AG09309 (cell line): ENCODE results near the gene INPP5A.

Experiments used
- DNase-seq: peaks from one replicate; pipeline ENCODE4 v3.0.0-alpha.2; 2010; ENCODE audit warnings: low read depth
- H3K4me3 ChIP-seq: 2 replicates; pipeline ENCODE4 v1.5.1; 2011; ENCODE audit warnings: mild to moderate bottlenecking, low read depth, low read length, moderate library complexity; ENCODE audit not compliant: control insufficient read depth
- TF ChIP-seq, protein P1 (sequence below): IDR thresholded peaks from 2 replicates; pipeline ENCODE4 v1.5.1; 2011; ENCODE audit warnings: mild to moderate bottlenecking, low read depth, low read length, inconsistent platforms; ENCODE audit not compliant: insufficient read depth, control insufficient read depth; ENCODE audit errors: missing control alignments

Gene INPP5A

DNA sequence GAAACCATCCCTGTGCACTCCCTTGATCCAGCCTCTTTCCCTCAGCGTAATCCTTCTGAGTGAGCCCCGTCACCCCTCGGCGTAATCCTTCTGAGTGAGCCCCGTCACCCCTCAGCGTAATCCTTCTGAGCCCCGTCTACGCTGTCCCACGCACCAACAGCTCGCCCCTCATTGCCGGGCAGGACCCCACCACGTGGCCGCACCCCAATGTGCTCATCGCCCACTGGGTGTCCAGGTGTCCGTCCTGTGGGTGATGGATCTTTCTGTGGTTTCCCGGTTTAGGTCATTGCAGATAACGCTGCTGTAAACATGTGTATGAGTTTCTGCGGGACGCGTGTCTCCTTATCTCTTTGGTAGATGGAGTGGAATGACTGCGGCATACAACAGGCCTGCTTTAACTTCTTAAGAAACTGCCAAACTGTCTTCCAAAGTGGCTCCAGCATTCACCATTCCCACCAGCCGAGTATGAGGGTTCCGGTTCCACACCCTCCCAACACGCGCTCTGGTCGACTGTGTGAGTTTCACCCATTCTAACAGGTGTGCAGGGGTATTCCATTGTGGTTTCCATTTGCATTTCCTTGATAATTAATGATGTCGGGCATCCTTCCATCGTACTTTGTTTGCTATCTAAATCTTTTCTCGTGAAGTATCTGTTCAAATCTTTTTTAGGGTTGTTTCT is 290.4 kb downstream of the INPP5A start:
- DNase-seq = no peak
- H3K4me3 ChIP-seq = no peak overlapping the region
- TF ChIP-seq, protein P1, sequence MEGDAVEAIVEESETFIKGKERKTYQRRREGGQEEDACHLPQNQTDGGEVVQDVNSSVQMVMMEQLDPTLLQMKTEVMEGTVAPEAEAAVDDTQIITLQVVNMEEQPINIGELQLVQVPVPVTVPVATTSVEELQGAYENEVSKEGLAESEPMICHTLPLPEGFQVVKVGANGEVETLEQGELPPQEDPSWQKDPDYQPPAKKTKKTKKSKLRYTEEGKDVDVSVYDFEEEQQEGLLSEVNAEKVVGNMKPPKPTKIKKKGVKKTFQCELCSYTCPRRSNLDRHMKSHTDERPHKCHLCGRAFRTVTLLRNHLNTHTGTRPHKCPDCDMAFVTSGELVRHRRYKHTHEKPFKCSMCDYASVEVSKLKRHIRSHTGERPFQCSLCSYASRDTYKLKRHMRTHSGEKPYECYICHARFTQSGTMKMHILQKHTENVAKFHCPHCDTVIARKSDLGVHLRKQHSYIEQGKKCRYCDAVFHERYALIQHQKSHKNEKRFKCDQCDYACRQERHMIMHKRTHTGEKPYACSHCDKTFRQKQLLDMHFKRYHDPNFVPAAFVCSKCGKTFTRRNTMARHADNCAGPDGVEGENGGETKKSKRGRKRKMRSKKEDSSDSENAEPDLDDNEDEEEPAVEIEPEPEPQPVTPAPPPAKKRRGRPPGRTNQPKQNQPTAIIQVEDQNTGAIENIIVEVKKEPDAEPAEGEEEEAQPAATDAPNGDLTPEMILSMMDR = no peak

DNA sequence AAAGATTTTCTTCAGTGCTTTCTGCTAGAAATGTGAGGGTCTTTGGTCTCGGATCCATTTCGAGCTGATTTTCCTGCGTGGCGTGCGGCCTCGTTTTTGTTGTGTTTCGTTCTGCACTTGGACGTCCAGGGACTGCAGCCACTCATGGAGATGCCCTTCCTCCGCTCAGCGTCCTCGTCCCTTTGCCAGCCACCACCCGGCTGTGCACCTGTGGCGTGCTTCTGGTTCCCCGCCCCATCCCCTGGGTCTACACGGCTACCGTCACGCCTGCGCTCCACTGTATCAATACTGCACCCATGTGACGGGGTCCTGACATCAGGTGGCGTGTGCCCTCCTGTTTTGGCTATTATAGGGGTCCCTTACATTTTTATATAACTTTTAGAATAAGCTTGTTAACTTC is 291.1 kb downstream of the INPP5A start:
- no peak for DNase-seq
- H3K4me3 ChIP-seq = no peak overlapping the region
- TF ChIP-seq, protein P1 = no peak

DNA sequence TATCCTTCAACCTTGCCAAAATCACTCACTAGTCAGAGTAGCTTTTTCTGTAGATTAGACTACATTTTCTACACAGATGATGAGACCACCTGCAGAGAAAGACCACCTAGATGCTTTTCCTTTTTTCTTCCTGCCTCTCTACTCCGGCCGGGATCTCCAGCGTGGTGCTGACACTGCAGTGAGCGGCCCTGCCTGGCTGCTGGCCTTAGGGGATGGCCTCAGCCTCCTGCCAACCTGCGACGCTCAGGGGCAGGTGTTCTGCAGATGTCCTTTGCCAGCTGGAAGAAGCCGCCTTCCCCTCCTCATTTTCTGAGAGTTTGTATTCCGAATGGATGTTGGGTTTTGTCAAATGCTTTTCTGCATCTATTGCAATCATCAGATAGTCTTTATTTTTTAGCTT is 291.8 kb downstream of the INPP5A start:
- no peak overlapping the region for H3K4me3 ChIP-seq
- DNase-seq = no peak
- TF ChIP-seq, protein P1 = no peak

DNA sequence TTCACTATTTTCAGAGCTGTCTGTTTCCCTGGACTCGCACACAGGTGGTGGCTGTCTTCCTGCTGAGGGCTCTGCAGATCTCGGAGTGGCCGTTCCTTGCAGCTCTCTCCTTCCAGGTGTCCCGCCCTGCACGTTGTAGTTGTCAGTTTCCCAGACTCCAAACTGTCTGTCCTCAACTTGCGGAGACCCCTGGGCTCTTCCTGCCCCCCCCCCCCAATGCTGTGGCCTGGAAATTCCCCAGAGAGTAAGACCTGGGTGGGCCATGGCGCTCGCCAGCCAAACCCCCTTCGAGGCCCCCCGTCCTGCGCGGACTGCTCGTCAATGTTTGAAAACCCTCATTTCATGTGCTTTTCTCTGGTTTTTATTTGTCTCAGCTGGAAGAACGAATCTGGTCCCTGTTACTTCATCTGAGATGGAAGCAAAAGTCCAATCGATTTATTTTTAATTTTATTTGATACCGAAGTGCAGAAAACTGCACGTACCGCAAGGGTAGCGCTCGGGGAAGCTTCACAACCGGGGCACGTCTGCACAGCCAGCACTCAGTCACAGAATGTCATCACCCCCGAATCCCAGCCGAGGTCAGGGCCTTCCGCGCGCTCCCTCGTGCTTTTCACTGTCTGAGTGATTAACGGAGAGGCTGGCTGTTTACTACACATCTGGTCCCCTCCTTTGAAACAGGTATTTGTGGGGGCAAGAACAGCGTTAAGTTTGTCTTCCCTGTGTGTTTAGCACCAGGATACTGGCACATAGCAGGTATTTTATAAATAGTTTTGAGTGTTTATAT is 294.8 kb downstream of the INPP5A start:
- DNase-seq = no peak
- no peak overlapping the region for H3K4me3 ChIP-seq
- TF ChIP-seq, protein P1 = no peak
